ENCODE results near the gene PTGFRN.

DNA sequence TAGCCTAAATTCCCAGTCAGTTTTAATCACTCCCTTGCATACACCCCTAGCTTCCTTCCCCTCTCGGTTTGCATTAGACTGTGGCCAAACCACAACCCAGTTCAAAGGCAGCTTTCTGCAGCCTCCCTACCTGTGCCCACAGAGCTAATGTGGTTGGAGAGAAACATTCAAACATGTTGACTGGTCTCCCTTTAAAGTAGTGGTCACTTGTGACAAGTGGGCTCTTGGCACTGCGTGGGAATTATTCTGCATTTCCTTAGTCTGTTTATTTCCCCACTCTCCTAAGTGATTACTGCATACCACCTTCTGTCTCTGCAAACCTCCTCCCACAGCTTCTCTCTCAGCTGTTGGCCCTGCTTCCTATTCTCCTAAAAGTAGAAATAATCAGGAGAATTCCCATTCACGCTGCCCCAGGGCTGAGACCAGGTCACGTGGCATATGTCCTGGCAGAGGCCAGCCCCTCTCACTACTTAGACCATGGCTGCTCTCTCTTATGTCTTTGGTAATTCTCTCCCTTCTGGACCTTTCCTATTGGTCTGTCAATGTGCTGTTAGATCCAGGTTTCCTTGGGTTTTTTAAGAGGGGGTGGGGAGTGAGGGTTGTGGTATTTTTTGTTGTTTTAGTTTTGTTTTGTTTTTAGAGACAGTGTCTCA, 53.4 kb downstream of the PTGFRN start:
- TF ChIP-seq, protein P1, sequence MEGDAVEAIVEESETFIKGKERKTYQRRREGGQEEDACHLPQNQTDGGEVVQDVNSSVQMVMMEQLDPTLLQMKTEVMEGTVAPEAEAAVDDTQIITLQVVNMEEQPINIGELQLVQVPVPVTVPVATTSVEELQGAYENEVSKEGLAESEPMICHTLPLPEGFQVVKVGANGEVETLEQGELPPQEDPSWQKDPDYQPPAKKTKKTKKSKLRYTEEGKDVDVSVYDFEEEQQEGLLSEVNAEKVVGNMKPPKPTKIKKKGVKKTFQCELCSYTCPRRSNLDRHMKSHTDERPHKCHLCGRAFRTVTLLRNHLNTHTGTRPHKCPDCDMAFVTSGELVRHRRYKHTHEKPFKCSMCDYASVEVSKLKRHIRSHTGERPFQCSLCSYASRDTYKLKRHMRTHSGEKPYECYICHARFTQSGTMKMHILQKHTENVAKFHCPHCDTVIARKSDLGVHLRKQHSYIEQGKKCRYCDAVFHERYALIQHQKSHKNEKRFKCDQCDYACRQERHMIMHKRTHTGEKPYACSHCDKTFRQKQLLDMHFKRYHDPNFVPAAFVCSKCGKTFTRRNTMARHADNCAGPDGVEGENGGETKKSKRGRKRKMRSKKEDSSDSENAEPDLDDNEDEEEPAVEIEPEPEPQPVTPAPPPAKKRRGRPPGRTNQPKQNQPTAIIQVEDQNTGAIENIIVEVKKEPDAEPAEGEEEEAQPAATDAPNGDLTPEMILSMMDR (IDR thresholded peaks at IDR 0.05 in 8 of 11, conservative IDR thresholded peaks at IDR 0.05 in 3 of 11): no peak
- no peak for TF ChIP-seq POLR2A (IDR thresholded peaks at IDR 0.05)

Data from spleen (tissue), 7 donors.